Progenitor cell of endocrine pancreas (in vitro differentiated cells): ENCODE measurements around the gene MAPK14. TPM values are rescaled to one million over a fixed set of nuclear protein-coding genes. Genes with fewer than 3 reads are reported as not detected.

ENCODE experiments used
- DNase-seq: peaks from one replicate; pipeline ENCODE4 v3.0.0; 2021; ENCODE audit warnings: low spot score; ENCODE audit not compliant: unreplicated experiment
- H3K27ac Mint-ChIP-seq: 2 replicates; pipeline ENCODE4 v1.8.0; 2021; ENCODE audit warnings: mild to moderate bottlenecking, moderate library complexity, mixed read lengths
- H3K27me3 Mint-ChIP-seq: 2 replicates; pipeline ENCODE4 v1.8.0; 2021; ENCODE audit warnings: mixed read lengths
- H3K36me3 Mint-ChIP-seq: 2 replicates; pipeline ENCODE4 v1.8.0; 2022; ENCODE audit warnings: mixed read lengths; ENCODE audit not compliant: insufficient read depth
- H3K4me1 Mint-ChIP-seq: 2 replicates; pipeline ENCODE4 v1.8.0; 2021; ENCODE audit warnings: low read depth, mixed read lengths
- H3K4me3 Mint-ChIP-seq: 2 replicates; pipeline ENCODE4 v1.8.0; 2021; ENCODE audit warnings: low read depth, mild to moderate bottlenecking, moderate library complexity, mixed read lengths
- H3K9me3 Mint-ChIP-seq: 2 replicates; pipeline ENCODE4 v1.8.0; 2021; ENCODE audit warnings: low read depth, mixed read lengths
- CTCF ChIP-seq: fragments of 200-600 bp; sonication (generic); IDR thresholded peaks from one replicate; pipeline ENCODE4 v1.5.0; 2021; ENCODE audit warnings: antibody characterized with exemption, mild to moderate bottlenecking; ENCODE audit not compliant: unreplicated experiment
- total RNA-seq: library from RNA; stranded (reverse); gene quantifications from 2 replicates; pipeline ENCODE4 v1.2.1, GENCODE V29; 2021

Gene MAPK14
- total RNA-seq, 1 donor from 2014 or later: 43.7 TPM

GRCh38 chr6:36050305-36050704, 22.7 kb downstream of the MAPK14 start:
- H3K4me1 Mint-ChIP-seq: peaks cover 7% of the 10 kb centered on the region
- H3K36me3 Mint-ChIP-seq: peaks cover 1% of the 10 kb centered on the region
- H3K9me3 Mint-ChIP-seq: no peaks in the 10 kb centered on the region
- no peak overlapping the region for H3K27ac Mint-ChIP-seq
- DNase-seq: no peak
- TF ChIP-seq CTCF: no peak
- H3K27me3 Mint-ChIP-seq: no peaks in the 10 kb centered on the region
- H3K4me3 Mint-ChIP-seq: no peak overlapping the region

GRCh38 chr6:36050947-36051710, 23.5 kb downstream of the MAPK14 start:
- no peak for TF ChIP-seq CTCF

GRCh38 chr6:36052097-36052496, 24.5 kb downstream of the MAPK14 start:
- no peaks in the 10 kb centered on the region for H3K9me3 Mint-ChIP-seq
- H3K27me3 Mint-ChIP-seq: no peaks in the 10 kb centered on the region
- H3K36me3 Mint-ChIP-seq: no peaks in the 10 kb centered on the region
- H3K4me3 Mint-ChIP-seq: no peak overlapping the region
- no peak overlapping the region for H3K27ac Mint-ChIP-seq
- no peak for TF ChIP-seq CTCF
- DNase-seq: no peak
- peaks cover 4% of the 10 kb centered on the region for H3K4me1 Mint-ChIP-seq

More at GRCh38 chr6:36050947-36051710, 23.5 kb downstream of the MAPK14 start:
- Mint-ChIP-seq H3K9me3 (no peaks in the 10 kb centered on the region), H3K4me3 (no peak overlapping the region), H3K36me3 (peaks cover 1% of the 10 kb centered on the region), H3K4me1 (peaks cover 7% of the 10 kb centered on the region), H3K27me3 (no peaks in the 10 kb centered on the region), H3K27ac (no peak overlapping the region)
- DNase-seq: no peak

- H3K4me1 Mint-ChIP-seq: peaks cover 4% of the 10 kb centered on the region
- H3K36me3 Mint-ChIP-seq: no peaks in the 10 kb centered on the region
- no peak for TF ChIP-seq CTCF
- H3K27ac Mint-ChIP-seq: no peak overlapping the region
- no peak overlapping the region for H3K4me3 Mint-ChIP-seq
- DNase-seq: no peak
- H3K9me3 Mint-ChIP-seq: no peaks in the 10 kb centered on the region
- H3K27me3 Mint-ChIP-seq: no peaks in the 10 kb centered on the region
These were observed 26.3 kb downstream of the MAPK14 start for GRCh38 chr6:36053878-36054277.

- H3K36me3 Mint-ChIP-seq: peaks cover 2% of the 10 kb centered on the region
- H3K27ac Mint-ChIP-seq: no peak overlapping the region
- no peaks in the 10 kb centered on the region for H3K27me3 Mint-ChIP-seq
- no peaks in the 10 kb centered on the region for H3K9me3 Mint-ChIP-seq
- peaks cover 4% of the 10 kb centered on the region for H3K4me1 Mint-ChIP-seq
- TF ChIP-seq CTCF: no peak
- H3K4me3 Mint-ChIP-seq: no peak overlapping the region
- no peak for DNase-seq
These were observed 26.8 kb downstream of the MAPK14 start for GRCh38 chr6:36054415-36054814.
